Measurements from ENCODE around the gene CDR2L.
"Not testable (repeated sequence)": the region's sequence is repeated elsewhere in the genome, so short reads cannot be mapped to it uniquely, and the experiment has no call there.

Gene CDR2L

DNA sequence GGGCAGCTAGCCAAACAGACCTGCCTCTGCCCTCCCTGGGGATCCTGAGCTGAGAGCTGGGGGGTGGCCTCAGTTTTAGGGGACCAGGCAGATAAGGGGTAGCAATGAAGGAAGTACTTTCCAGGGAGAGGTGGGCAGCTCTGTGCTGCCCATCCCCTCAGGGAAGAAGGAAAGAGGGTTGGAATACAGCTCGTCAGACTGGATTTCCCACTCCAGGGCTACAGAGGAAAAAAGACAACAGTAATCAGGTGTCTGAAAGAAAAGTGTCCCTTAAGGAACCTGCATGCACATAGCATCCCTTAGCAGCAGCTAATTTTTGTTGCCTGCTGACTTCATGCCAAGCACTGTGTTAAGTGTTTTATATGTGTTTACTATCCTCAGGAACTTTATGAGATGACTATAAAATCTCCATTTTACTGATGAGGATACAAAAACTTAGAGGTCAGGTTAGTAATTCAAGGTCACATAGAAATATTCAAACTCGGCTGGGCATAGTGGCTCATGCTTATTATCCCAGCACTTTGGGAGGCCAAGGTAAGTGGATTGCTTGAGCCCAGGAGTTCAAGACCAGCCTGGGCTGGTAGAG lies 21.8 kb downstream of the CDR2L start:
- DNase-seq (ENCODE audit: extremely low read depth in 1 of 2, low read depth in 1 of 2), result no peak

DNA sequence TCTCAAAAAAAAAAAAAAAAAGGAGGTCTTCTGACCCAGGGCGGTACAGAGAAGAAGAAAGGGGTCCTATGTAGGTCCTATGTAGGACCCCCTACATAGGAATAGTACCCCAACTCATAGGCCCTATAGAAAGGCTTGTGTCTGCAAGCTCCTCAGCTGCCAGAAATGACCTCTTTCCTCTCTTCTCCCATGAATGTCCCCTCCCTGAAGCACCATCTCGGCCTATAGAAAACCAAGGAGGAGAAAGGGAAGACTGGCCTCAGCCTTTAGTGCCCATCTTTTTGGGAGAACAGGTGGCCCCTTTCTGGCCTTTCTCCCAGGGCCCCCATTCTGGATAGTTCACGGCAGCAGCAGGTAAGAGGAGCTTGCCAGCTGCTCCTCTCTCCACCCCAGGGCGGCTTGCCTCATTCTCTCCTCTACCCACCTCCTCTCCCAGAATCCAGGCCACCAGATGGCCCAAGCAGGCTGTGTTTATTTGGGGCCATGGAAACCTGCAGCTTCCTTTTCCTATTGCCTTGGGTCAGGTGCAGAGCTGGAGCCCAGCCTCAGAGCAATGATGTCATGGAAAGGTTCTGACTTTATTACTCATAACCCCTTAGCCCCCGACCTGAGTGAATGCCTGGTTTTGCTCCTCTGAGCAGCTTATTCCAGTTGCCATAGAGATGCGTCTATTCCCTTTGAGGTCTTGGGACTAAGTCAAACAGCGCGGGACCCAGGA lies 23.4 kb downstream of the CDR2L start:
- no peak for DNase-seq (ENCODE audit: extremely low read depth in 1 of 2, low read depth in 1 of 2)

- DNase-seq (ENCODE audit: extremely low read depth in 1 of 2, low read depth in 1 of 2), result no peak
Measured at GRCh38 chr17:75011401-75012095, 24.1 kb downstream of the CDR2L start.

GRCh38 chr17:75012096-75012345 lies 24.6 kb downstream of the CDR2L start:
- DNase-seq (ENCODE audit: extremely low read depth in 1 of 2, low read depth in 1 of 2), result no peak

DNA sequence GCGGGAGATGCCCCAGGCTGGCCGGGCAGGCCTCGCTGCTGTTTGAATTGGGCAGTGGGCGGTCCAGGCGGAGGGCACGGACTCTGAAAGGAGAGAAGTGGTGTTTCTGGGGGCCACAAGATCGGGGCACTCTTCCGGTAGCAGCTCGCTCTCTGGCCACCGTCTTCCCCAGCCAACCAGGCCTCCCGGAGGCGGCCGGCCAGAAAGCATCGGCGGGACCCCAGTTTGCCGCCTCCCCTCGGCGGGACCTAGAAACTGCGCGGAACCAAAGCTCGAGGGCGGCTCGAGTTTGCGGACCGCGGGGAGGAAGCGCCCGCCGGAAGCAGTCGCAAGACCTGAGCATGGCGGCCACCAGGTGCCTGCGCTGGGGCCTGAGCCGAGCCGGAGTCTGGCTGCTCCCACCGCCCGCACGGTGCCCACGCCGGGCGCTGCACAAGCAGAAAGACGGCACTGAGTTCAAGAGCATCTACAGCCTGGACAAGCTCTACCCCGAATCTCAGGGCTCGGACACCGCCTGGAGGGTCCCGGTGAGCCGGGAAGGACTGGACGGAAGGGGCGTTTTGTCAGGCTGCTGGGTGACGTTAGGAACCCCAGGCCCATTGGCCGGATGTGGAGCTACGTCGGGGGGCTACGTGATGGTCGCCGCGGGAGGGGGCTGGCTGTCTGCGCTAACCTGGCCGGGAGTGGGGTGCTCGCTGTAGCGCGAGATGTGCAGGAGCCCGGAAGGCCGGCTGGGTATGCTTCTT lies 25.1 kb downstream of the CDR2L start, which contains the start of gene MRPL58:
TSS of gene MRPL58 (plus strand) at position 325 of the 746 bp plus-strand sequence. CDS start at position 342, 17 bp downstream.
- DNase-seq (ENCODE audit: extremely low read depth in 1 of 2, low read depth in 1 of 2), result peak; percentile 76 to 80

DNA sequence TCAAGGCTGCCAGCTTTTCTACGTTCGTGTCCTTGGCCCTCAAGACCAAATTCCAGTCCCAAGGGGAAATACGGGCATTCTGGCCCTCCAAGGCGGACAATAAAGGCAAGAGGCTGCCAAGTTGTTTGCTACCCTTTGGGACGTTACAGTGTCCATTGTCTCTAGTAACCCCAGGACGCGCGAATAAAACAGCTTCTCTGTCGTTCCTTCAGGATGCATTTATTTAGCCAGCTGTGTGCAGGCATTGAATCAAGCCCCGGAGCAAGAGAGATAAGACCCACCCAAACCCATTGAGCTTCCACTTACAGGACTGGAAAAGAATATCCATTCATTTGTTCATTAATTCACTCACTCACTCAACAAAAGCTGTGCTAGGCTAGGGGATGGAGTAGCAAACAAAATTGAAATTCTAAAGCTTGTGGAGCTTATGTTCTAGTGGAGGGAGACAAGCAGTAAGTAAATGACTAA lies 25.7 kb downstream of the CDR2L start:
- no peak for DNase-seq (ENCODE audit: extremely low read depth in 1 of 2, low read depth in 1 of 2)

DNA sequence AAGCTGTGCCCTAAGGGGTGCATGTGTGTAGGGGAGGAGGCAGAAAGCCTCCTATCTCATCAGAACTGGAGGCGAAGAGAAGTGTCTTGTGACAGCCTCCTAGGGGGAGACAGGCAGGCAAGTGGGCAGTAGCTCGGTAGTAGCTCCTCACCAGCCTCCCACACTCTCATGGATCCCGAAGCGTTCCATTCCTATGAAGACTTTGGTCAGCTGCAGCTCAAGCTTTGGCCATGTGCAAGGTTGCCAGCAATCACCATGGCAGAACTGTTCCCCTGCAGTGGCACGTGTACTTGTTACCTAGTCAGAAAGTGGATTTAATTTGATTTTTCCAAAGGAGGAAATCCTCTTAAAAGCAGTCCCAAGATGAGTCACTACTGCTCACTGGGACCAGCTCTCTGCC lies 31.7 kb downstream of the CDR2L start:
- DNase-seq (ENCODE audit: extremely low read depth in 1 of 2, low read depth in 1 of 2), result no peak

- no peak for DNase-seq (ENCODE audit: extremely low read depth in 1 of 2, low read depth in 1 of 2)
Measured at GRCh38 chr17:75019710-75020109, 32.3 kb downstream of the CDR2L start.

DNA sequence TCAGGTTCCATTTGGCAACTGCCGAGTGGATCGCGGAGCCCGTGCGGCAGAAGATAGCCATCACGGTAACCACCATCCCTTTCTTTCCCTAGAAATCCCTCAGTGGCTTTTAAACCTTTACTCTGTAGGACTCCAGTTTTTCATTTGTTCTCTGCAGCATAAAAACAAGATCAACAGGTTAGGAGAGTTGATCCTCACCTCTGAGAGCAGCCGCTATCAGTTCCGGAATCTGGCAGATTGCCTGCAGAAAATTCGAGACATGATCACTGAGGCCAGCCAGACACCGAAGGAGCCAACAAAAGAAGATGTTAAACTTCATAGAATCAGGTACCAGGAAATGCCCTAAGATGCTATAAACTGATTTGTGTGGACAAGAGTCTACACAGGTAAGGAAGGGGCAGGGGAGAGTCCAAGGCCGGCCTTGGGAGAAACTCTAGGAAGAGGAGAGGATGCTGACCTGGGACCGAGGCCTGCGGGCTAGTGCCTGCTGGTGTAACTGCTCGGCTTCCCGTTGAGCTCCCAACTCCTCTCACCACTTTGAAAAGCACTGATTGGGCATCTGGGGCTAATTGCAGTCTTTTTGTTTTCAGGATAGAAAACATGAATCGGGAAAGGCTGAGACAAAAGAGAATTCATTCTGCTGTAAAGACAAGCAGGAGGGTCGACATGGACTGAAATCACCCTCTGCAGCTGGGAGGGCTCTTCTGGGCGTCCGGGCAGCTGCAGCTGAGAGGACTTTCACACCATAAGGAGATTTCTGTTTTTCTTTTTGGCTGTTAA lies 33.1 kb downstream of the CDR2L start:
- DNase-seq (ENCODE audit: extremely low read depth in 1 of 2, low read depth in 1 of 2), result no peak

DNA sequence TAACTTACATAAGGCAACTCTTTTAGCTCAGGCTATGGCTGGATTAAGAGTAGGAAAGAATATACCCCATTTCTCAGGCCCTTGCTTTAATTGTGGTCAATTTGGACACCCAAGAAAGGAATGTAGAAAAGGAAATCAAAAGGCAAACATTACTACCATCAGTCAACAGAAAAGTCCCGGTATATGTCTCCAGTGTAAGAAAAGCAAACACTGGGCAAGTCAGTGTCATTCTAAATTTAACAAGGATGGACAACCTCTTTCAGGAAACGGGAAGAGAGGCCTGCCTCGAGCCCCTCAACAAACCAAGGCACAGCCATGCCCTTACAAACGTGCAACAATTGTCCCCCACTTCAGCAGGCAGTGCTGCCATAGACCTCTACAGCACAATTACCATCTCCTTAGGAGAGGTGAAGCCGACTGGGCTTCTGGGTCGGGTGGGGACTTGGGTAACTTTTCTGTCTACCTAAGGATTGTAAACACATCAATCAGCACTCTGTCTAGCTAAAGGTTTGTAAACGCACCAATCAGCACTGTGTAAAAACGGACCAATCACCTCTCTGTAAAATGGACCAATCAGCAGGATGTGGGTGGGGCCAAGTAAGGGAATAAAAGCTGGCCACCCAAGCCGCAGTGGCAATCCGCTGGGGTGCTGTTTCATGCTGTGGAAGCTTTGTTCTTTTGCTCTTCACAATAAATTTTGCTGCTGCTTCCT lies 37.4 kb downstream of the CDR2L start:
- DNase-seq (ENCODE audit: extremely low read depth in 1 of 2, low read depth in 1 of 2), result no peak

- not testable (repeated sequence) for DNase-seq (ENCODE audit: extremely low read depth in 1 of 2, low read depth in 1 of 2)
Measured at GRCh38 chr17:75025398-75025734, 37.9 kb downstream of the CDR2L start.

GRCh38 chr17:75026650-75027049 lies 39.2 kb downstream of the CDR2L start:
- DNase-seq (ENCODE audit: extremely low read depth in 1 of 2, low read depth in 1 of 2), result not testable (repeated sequence)

DNA sequence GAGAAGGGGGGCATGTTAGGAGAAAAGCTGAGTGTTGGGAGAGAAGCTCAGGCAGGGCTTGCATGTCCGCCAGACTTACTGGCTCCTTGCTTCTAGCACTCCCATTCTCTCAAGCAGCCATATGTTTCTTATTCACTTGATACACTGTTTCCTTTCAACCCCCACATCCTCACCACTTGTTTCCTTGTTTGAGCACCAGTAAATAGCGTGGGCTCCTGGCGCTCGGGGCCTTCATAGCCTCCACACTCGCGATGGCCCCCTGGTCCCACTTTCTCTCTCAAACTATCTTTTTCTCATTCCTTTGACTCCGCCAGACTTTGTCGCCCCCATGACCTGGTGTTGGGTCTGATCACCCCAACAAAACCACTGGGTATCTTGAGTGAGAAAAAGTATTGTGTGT lies 42.7 kb downstream of the CDR2L start:
- no peak for DNase-seq (ENCODE audit: extremely low read depth in 1 of 2, low read depth in 1 of 2)

DNA sequence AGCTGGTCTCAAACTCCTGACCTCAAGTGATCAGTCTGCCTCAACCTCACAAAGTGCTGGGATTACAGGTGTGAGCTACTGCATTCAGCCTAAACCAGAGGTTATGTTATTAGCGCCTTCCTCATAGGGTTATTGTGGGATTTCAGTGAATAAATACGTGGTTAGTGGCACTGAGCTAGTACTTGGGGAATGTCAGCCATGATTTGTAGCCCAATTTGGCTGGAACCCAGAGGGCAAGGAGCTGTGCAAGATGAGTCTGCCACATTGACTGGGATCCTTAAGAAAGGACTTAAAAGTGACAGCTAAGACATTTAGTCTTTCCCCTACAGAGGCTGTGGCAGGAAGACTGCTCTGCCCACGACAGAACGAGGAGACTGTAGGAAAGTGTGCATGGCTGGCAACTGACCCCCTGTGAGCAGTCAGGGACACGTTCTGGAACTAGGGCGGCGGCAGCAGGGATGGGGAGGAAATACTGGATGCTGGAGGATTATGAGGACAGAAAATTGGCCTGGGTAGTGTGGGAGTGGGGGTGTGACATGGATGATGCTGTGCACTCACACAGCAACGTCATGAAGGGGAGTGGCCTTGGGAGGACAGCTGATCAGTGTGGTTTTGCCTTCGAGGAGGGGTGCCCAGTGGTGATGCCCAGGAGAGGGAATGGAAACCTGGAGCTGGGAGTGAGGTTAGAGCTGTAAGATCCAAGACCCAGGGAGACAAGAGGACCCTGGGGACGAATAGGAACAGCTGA lies 44.7 kb downstream of the CDR2L start:
- DNase-seq (ENCODE audit: extremely low read depth in 1 of 2, low read depth in 1 of 2), result peak in 1 of 2 donors; percentile 57

GRCh38 chr17:75032720-75033280 lies 45.4 kb downstream of the CDR2L start:
- DNase-seq (ENCODE audit: extremely low read depth in 1 of 2, low read depth in 1 of 2), result no peak

DNA sequence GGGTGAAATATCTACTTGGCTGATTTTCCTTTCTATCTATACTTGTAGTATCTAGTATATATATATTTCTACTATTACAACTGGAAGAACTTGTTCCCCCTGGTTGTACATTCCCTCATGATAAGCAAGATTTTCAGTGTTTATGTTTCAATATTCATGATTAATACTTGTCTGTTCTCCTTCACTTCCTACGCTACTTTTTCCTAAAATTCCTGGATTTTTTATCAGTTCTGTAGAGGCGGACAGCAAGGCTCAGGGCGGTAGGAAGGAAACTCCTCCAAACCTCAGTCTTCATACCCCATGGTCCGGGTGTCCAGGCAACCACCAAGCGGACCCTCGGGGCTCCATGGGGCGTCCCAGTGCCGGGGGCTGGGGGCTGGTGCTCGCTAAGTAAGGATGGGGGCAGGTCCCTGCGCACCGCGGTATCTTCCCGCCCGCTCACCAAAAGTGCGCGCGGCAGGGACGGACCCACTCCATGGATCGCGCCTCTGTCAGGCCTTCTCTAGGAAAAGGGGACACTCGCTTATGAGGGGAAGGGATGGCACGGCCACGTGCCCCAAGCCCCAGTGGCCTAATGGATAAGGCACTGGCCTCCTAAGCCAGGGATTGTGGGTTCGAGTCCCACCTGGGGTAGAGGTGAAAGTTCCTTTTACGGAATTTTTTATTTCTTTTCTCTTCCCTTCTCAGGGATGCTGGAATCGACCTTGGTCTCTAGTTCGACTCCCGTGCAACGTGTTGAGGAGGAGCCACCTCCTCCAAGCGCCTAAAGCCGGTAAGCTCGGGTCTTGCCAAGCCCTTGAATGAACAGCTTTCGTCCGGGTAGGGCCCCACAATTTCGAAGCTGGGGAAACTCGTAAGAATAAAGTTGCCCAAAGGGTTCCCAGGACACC lies 46.2 kb downstream of the CDR2L start:
- DNase-seq (ENCODE audit: extremely low read depth in 1 of 2, low read depth in 1 of 2), result peak; percentile 87 to 90

GRCh38 chr17:75034236-75034908 lies 46.9 kb downstream of the CDR2L start:
- peak; percentile 83 to 91 for DNase-seq (ENCODE audit: extremely low read depth in 1 of 2, low read depth in 1 of 2)

Measured in stimulated activated CD8-positive, alpha-beta memory T cell treated with anti-CD3 and anti-CD28 coated beads, Interleukin-7, amount 100 ng/mL, for 48 hours (primary cell).